ENCODE data around the gene SPOP.
"Not testable (repeated sequence)": the region's sequence is repeated elsewhere in the genome, so short reads cannot be mapped to it uniquely, and the experiment has no call there.

Gene SPOP

GRCh38 chr17:49677933-49678847 is at the start of gene SPOP:
Gene SPOP (minus strand): TSS chr17:49678097. CDS start chr17:49622810, 55,287 bp downstream.
- DNase-seq (ENCODE audit: low read depth in 2 of 2, low spot score in 1 of 2), result peak; percentile 96 to 99

- DNase-seq (ENCODE audit: low read depth in 2 of 2, low spot score in 1 of 2), result no peak
Observed at GRCh38 chr17:49727380-49727779, 49.5 kb upstream of the SPOP start.

GRCh38 chr17:49725452-49726130 is 47.7 kb upstream of the SPOP start:
- no peak for DNase-seq (ENCODE audit: low read depth in 2 of 2, low spot score in 1 of 2)

- DNase-seq (ENCODE audit: low read depth in 2 of 2, low spot score in 1 of 2), result not testable (repeated sequence)
Observed at GRCh38 chr17:49724552-49724951, 46.7 kb upstream of the SPOP start.

GRCh38 chr17:49723423-49723822 is 45.5 kb upstream of the SPOP start:
- no peak for DNase-seq (ENCODE audit: low read depth in 2 of 2, low spot score in 1 of 2)

- DNase-seq (ENCODE audit: low read depth in 2 of 2, low spot score in 1 of 2), result no peak
Observed at GRCh38 chr17:49722066-49722465, 44.2 kb upstream of the SPOP start.

GRCh38 chr17:49717371-49717861 is 39.5 kb upstream of the SPOP start:
- no peak for DNase-seq (ENCODE audit: low read depth in 2 of 2, low spot score in 1 of 2)

GRCh38 chr17:49716668-49717364 is 38.9 kb upstream of the SPOP start:
- DNase-seq (ENCODE audit: low read depth in 2 of 2, low spot score in 1 of 2), result no peak

GRCh38 chr17:49715717-49716279 is 37.9 kb upstream of the SPOP start:
- DNase-seq (ENCODE audit: low read depth in 2 of 2, low spot score in 1 of 2), result peak in 1 of 2 donors; percentile 26

GRCh38 chr17:49715216-49715615 is 37.3 kb upstream of the SPOP start:
- no peak for DNase-seq (ENCODE audit: low read depth in 2 of 2, low spot score in 1 of 2)

GRCh38 chr17:49708515-49709183 is 30.8 kb upstream of the SPOP start:
- DNase-seq (ENCODE audit: low read depth in 2 of 2, low spot score in 1 of 2), result no peak

- peak; percentile 93 to 96 for DNase-seq (ENCODE audit: low read depth in 2 of 2, low spot score in 1 of 2)
Observed at GRCh38 chr17:49707608-49708514, 30.0 kb upstream of the SPOP start, which contains the start of gene SLC35B1. Gene SLC35B1 (minus strand): TSS chr17:49707964. CDS start chr17:49707833, 131 bp downstream.

- DNase-seq (ENCODE audit: low read depth in 2 of 2, low spot score in 1 of 2), result no peak
Observed at GRCh38 chr17:49707246-49707607, 29.3 kb upstream of the SPOP start.

GRCh38 chr17:49705254-49705653 is 27.4 kb upstream of the SPOP start:
- no peak for DNase-seq (ENCODE audit: low read depth in 2 of 2, low spot score in 1 of 2)

- DNase-seq (ENCODE audit: low read depth in 2 of 2, low spot score in 1 of 2), result no peak
Observed at GRCh38 chr17:49703557-49704277, 25.8 kb upstream of the SPOP start.

- no peak for DNase-seq (ENCODE audit: low read depth in 2 of 2, low spot score in 1 of 2)
Observed at GRCh38 chr17:49700960-49701359, 23.1 kb upstream of the SPOP start.

GRCh38 chr17:49699966-49700575 is 22.2 kb upstream of the SPOP start:
- no peak for DNase-seq (ENCODE audit: low read depth in 2 of 2, low spot score in 1 of 2)

- no peak for DNase-seq (ENCODE audit: low read depth in 2 of 2, low spot score in 1 of 2)
Observed at GRCh38 chr17:49698005-49698404, 20.1 kb upstream of the SPOP start.

Data from stimulated activated CD8-positive, alpha-beta memory T cell treated with anti-CD3 and anti-CD28 coated beads, Interleukin-4, amount 100 ng/mL, for 1 hour (primary cell).